K562 (cell line): ENCODE data around the gene CABP2. TPM values are rescaled to one million over a fixed set of nuclear protein-coding genes. Genes with fewer than 3 reads are reported as not detected.

Experiments used
- ARID1B ChIP-seq: fragments of 450-650 bp; IDR thresholded peaks from 2 replicates; pipeline ENCODE4 v1.6.1; 2016; ENCODE audit warnings: antibody characterized with exemption, mild to moderate bottlenecking, inconsistent platforms
- GATAD2A ChIP-seq: fragments of 450-650 bp; IDR thresholded peaks from 2 replicates; pipeline ENCODE4 v1.6.1; 2017
- HDAC8 ChIP-seq: fragments of 450-650 bp; IDR thresholded peaks from 2 replicates; pipeline ENCODE4 v1.6.1; 2016; ENCODE audit warnings: mild to moderate bottlenecking, missing genetic modification characterization, moderate library complexity, missing compliant biosample characterization
- LEF1 ChIP-seq: fragments of 450-650 bp; IDR thresholded peaks from 2 replicates; pipeline ENCODE4 v1.6.1; 2016; ENCODE audit warnings: mild to moderate bottlenecking
- MECOM ChIP-seq: fragments of 250-450 bp; sonication (Bioruptor Pico); IDR thresholded peaks from 2 replicates; pipeline ENCODE4 v1.8.0; 2022; ENCODE audit warnings: inconsistent platforms
- MEF2D ChIP-seq: conservative IDR thresholded peaks from 2 replicates; pipeline ENCODE4 v1.6.1; 2016; ENCODE audit warnings: low read depth, missing genetic modification characterization, missing compliant biosample characterization
- MTF1 ChIP-seq: fragments of 250-450 bp; sonication (Bioruptor Pico); IDR thresholded peaks from 2 replicates; pipeline ENCODE4 v1.9.0; 2021; ENCODE audit warnings: moderate library complexity, mild to moderate bottlenecking, inconsistent platforms, borderline replicate concordance
- RHOXF2B ChIP-seq: fragments of 250-450 bp; sonication (Bioruptor Pico); conservative IDR thresholded peaks from 2 replicates; pipeline ENCODE4 v1.5.1; 2021
- ZNF239 ChIP-seq: fragments of 250-450 bp; sonication (Bioruptor Pico); IDR thresholded peaks from 2 replicates; pipeline ENCODE4 v1.4.0; 2020; ENCODE audit warnings: mild to moderate bottlenecking
- ZNF707 ChIP-seq: fragments of 250-450 bp; sonication (Bioruptor Pico); conservative IDR thresholded peaks from 2 replicates; pipeline ENCODE4 v1.8.0; 2022; ENCODE audit warnings: inconsistent platforms, mild to moderate bottlenecking, moderate library complexity
- ZNF766 ChIP-seq: fragments of 200-800 bp; sonication (Bioruptor generic); conservative IDR thresholded peaks from 2 replicates; pipeline ENCODE4 v1.6.1; 2016; ENCODE audit warnings: missing genetic modification characterization, missing compliant biosample characterization
- polyA plus RNA-seq, 8 experiments: library from polyadenylated mRNA; depleted of rRNA in 4 of 8; stranded (reverse) in 5 of 8; unstranded in 3 of 8; fragments of >200 nt; fragmentation: Nextera tagmentation in 2 of 8; fragmentation: Illumina TruSeq in 1 of 8; extraction: Ambion mirVana in 2 of 8; extraction: Trizol in 1 of 8; gene quantifications; 2 replicates each; pipeline versions ENCODE4 v1.2.1 to v1.2.3, GENCODE V29; 2011 to 2014; ENCODE audit warnings: inconsistent platforms in 1 of 8, missing spikeins in 1 of 8
- total RNA-seq, 7 experiments: library from RNA; depleted of rRNA in 6 of 7; stranded (reverse); fragments of >200 nt in 6 of 7; fragmentation: Illumina TruSeq in 2 of 7; extraction: Trizol in 2 of 7; gene quantifications; 2 replicates each; pipeline versions ENCODE4 v1.2.1 to v1.2.3, GENCODE V29; 2011 to 2021; ENCODE audit warnings: low replicate concordance in 1 of 7
- TF ChIP-seq, protein P1 (sequence below): fragments of 250-450 bp; sonication (Bioruptor Pico); IDR thresholded peaks from 2 replicates; pipeline ENCODE4 v1.5.0; 2021; ENCODE audit warnings: mild to moderate bottlenecking, borderline replicate concordance
- TF ChIP-seq, protein P2 (sequence below): fragments of 200-800 bp; sonication (Bioruptor generic); IDR thresholded peaks from 2 replicates; pipeline ENCODE4 v1.6.1; 2017; ENCODE audit warnings: missing genetic modification characterization, missing compliant biosample characterization

Gene CABP2
- total and polyA plus RNA-seq, 9 of the 15 experiments (the other 6 are each of a cell fraction or from before 2014, with no cell fraction given) = not detected

DNA sequence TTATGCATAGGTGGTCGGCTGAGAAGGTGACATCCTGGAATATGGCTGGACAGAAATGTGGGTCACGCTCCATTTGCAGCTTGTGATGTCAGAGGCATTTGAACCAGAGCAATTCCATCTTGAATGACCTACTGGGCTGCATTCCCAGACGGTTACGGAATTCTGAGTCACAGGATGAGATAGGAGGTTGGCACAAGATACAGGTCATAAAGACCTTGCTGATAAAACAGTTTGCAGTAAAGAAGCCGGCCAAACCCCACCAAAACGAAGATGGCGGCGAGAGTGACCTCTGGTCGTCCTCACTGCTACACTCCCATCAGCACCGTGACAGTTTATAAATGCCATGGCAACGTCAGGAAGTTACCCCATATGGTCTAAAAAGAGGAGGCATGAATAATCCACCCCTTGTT, 40.5 kb upstream of the CABP2 start (continued):
- TF ChIP-seq, protein P1, sequence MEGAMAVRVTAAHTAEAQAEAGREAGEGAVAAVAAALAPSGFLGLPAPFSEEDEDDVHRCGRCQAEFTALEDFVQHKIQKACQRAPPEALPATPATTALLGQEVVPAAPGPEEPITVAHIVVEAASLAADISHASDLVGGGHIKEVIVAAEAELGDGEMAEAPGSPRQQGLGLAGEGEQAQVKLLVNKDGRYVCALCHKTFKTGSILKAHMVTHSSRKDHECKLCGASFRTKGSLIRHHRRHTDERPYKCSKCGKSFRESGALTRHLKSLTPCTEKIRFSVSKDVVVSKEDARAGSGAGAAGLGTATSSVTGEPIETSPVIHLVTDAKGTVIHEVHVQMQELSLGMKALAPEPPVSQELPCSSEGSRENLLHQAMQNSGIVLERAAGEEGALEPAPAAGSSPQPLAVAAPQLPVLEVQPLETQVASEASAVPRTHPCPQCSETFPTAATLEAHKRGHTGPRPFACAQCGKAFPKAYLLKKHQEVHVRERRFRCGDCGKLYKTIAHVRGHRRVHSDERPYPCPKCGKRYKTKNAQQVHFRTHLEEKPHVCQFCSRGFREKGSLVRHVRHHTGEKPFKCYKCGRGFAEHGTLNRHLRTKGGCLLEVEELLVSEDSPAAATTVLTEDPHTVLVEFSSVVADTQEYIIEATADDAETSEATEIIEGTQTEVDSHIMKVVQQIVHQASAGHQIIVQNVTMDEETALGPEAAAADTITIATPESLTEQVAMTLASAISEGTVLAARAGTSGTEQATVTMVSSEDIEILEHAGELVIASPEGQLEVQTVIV (CRISPR knock-in tag) = peak; percentile 74; the same call in 1 of the 2 replicates
- TF ChIP-seq HDAC8 (tag) = peak; percentile 98
- peak; percentile 94 for TF ChIP-seq ZNF766 (CRISPR knock-in tag)
- TF ChIP-seq ZNF707 = peak; percentile 81
- peak; percentile 85; the same call in 1 of the 2 replicates for TF ChIP-seq RHOXF2B (CRISPR knock-in tag)
- TF ChIP-seq MEF2D (tag) = peak; percentile 98
- TF ChIP-seq LEF1 = 0 out of 2 replicates have a peak, but pooled peaks have one; percentile 8
- TF ChIP-seq ZNF239 (CRISPR knock-in tag) = peak; percentile 89
- peak; percentile 95 for TF ChIP-seq MECOM (CRISPR knock-in tag)
- TF ChIP-seq, protein P2, sequence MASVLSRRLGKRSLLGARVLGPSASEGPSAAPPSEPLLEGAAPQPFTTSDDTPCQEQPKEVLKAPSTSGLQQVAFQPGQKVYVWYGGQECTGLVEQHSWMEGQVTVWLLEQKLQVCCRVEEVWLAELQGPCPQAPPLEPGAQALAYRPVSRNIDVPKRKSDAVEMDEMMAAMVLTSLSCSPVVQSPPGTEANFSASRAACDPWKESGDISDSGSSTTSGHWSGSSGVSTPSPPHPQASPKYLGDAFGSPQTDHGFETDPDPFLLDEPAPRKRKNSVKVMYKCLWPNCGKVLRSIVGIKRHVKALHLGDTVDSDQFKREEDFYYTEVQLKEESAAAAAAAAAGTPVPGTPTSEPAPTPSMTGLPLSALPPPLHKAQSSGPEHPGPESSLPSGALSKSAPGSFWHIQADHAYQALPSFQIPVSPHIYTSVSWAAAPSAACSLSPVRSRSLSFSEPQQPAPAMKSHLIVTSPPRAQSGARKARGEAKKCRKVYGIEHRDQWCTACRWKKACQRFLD (CRISPR knock-in tag) = peak; percentile 97
- peak; percentile 78 for TF ChIP-seq ARID1B
- 0 out of 2 replicates have a peak, but pooled peaks have one; percentile 29 for TF ChIP-seq GATAD2A
- TF ChIP-seq MTF1 = peak; percentile 83; the same call in 1 of the 2 replicates
